ENCODE results near the gene ADM5. TPM values are rescaled to one million over a fixed set of nuclear protein-coding genes. Genes with fewer than 3 reads are reported as not detected.
A peak's percentile ranks its signal among the peaks of the same experiment; 100 is the strongest.

ADM5 gene
- total RNA-seq, 1 donor from 2014 or later, result 0.53 TPM

GRCh38 chr19:49663224-49663623 is 26.2 kb upstream of the ADM5 start:
- DNase-seq (ENCODE audit: low read depth) (no peak), FAIRE-seq (no peak)
- no peaks in the 10 kb centered on the region for H3K27me3 ChIP-seq (ENCODE audit: control insufficient read depth, insufficient read depth, low read length)
- H3K4me3 ChIP-seq (ENCODE audit: low read depth, low read length), result no peak overlapping the region
- H3K36me3 ChIP-seq (ENCODE audit: control insufficient read depth, insufficient read depth, low read length), result peaks cover 28% of the 10 kb centered on the region
- TF ChIP-seq CTCF (IDR thresholded peaks at IDR 0.05; ENCODE audit: insufficient read depth, low read length, severe bottlenecking), result no peak

- FAIRE-seq (no peak), DNase-seq (ENCODE audit: low read depth) (peak; percentile 90)
These were observed 25.0 kb upstream of the ADM5 start for GRCh38 chr19:49664171-49665035.

GRCh38 chr19:49665036-49665350 is 24.4 kb upstream of the ADM5 start:
- no peak for TF ChIP-seq CTCF (IDR thresholded peaks at IDR 0.05; ENCODE audit: insufficient read depth, low read length, severe bottlenecking)
- no peak for DNase-seq (ENCODE audit: low read depth)
- peaks cover 15% of the 10 kb centered on the region for H3K36me3 ChIP-seq (ENCODE audit: control insufficient read depth, insufficient read depth, low read length)
- no peaks in the 10 kb centered on the region for H3K27me3 ChIP-seq (ENCODE audit: control insufficient read depth, insufficient read depth, low read length)
- no peak for FAIRE-seq
- peak overlapping the region; percentile 68 for H3K4me3 ChIP-seq (ENCODE audit: low read depth, low read length)

More at GRCh38 chr19:49664171-49665035, 25.0 kb upstream of the ADM5 start:
- Histone ChIP-seq H3K36me3 (ENCODE audit: control insufficient read depth, insufficient read depth, low read length) (peaks cover 19% of the 10 kb centered on the region), H3K27me3 (ENCODE audit: control insufficient read depth, insufficient read depth, low read length) (no peaks in the 10 kb centered on the region), H3K4me3 (ENCODE audit: low read depth, low read length) (peak overlapping the region; percentile 68)
- peak; percentile 11 for TF ChIP-seq CTCF (IDR thresholded peaks at IDR 0.05; ENCODE audit: insufficient read depth, low read length, severe bottlenecking)

GRCh38 chr19:49665351-49666119 is 23.9 kb upstream of the ADM5 start, which contains the start of the genes BCL2L12 and IRF3:
TSS of gene BCL2L12 (plus strand) at chr19:49665933. CDS start at chr19:49666693, 760 bp downstream.
TSS of gene IRF3 (minus strand) at chr19:49665857. CDS start at chr19:49664838, 1,019 bp downstream.
- DNase-seq (ENCODE audit: low read depth) (peak; percentile 90), FAIRE-seq (no peak)
- peaks cover 18% of the 10 kb centered on the region for H3K36me3 ChIP-seq (ENCODE audit: control insufficient read depth, insufficient read depth, low read length)
- no peak for TF ChIP-seq CTCF (IDR thresholded peaks at IDR 0.05; ENCODE audit: insufficient read depth, low read length, severe bottlenecking)
- no peaks in the 10 kb centered on the region for H3K27me3 ChIP-seq (ENCODE audit: control insufficient read depth, insufficient read depth, low read length)
- peak within 1 kb of the TSS; percentile 68 for H3K4me3 ChIP-seq (ENCODE audit: low read depth, low read length)

GRCh38 chr19:49666120-49666444 is 23.3 kb upstream of the ADM5 start:
- Histone ChIP-seq H3K4me3 (ENCODE audit: low read depth, low read length) (peak overlapping the region; percentile 68), H3K27me3 (ENCODE audit: control insufficient read depth, insufficient read depth, low read length) (no peaks in the 10 kb centered on the region), H3K36me3 (ENCODE audit: control insufficient read depth, insufficient read depth, low read length) (peaks cover 16% of the 10 kb centered on the region)
- FAIRE-seq (no peak), DNase-seq (ENCODE audit: low read depth) (no peak)
- no peak for TF ChIP-seq CTCF (IDR thresholded peaks at IDR 0.05; ENCODE audit: insufficient read depth, low read length, severe bottlenecking)

All from bronchial epithelial cell (primary cell).